Raji (cell line): ENCODE measurements around the gene CACNA1C.

Experiments used
- POLR2A ChIP-seq: IDR thresholded peaks from 2 replicates; pipeline ENCODE4 v1.6.1; 2011; ENCODE audit warnings: low read depth, low read length, control low read depth; ENCODE audit not compliant: insufficient read depth

The CACNA1C gene

GRCh38 chr12:2277492-2278155 lies 224.8 kb downstream of the CACNA1C start:
- TF ChIP-seq POLR2A, result no peak

DNA sequence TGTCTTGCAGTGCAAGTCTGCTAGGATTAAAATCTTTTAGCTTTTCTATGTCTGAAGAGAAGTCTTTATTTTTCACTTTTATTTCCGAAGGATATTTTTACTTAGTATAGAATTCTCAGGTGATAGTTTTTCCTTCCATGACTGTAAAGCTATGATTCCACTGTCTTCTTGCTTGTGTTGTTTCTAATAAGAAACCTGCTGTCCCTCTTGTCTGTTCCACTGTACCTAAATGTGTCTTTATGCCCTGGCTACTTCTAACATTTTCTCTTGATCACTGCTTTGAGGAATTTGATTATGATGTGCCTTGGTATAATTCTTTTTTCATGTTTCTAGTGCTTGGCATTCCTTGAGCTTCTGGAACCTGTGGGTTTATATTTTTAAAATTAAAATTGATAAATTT lies 228.7 kb downstream of the CACNA1C start:
- TF ChIP-seq POLR2A, result no peak

DNA sequence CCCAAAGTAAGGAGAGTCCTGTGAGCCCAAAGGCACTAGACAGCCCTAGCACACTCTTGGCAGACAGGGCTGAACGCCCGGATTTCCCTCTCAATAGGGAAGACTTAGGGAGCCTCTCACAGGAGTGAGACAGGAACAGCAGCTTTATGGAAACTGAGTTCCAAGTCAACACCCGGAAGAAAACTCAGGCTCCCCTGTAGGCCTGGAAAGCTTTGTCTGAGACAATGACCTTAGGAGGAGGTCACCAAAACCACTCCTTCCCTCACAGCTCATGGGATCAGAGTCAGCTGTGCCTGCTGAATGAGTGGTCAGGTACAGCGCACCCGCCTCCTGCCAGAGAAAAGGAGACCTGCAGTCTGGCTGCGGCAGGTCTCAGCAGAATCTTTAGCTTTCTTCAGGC lies 229.5 kb downstream of the CACNA1C start:
- no peak for TF ChIP-seq POLR2A

- no peak for TF ChIP-seq POLR2A
Measured at GRCh38 chr12:2283480-2283879, 230.7 kb downstream of the CACNA1C start.

DNA sequence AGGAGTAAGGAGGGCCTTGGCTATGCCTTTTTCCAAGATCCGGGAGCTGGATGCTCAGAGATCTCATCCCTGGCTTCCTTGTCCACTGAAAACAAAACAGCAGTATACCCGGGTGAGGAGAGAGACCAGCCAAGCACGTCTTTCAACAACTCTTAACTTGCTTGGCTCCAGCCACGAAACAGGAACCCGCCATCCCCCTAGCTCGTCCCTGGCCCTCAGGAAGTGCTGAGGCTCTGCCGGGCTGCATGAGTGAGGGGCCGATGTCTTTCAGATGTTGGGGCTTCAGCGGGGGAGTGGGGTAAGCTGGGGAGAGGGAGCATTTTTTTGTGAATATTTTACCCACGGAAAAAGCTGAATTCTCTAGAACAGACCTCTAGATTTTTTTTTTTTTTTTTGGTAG lies 231.1 kb downstream of the CACNA1C start:
- no peak for TF ChIP-seq POLR2A

- no peak for TF ChIP-seq POLR2A
Measured at GRCh38 chr12:2284321-2284813, 231.6 kb downstream of the CACNA1C start.

GRCh38 chr12:2284857-2285256 lies 232.1 kb downstream of the CACNA1C start:
- TF ChIP-seq POLR2A, result no peak

DNA sequence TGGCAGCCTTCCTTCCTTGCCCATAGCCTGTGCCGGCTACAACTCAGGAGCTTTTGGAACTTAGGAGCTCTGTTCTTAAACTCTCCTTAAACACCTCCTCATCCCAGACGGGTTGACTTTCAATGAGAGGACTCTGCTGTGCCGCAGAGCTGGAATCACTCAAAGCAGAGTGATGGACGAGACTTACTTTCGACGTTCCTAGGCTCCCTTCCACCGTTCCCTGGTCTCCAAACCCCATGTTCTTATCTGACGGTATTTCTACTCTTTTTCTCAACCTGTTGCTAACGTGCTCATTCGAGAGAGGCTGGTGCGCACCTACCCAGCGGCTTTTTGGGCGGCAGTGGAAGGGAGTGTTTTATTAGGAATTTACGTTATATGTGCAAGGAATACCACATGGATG lies 232.7 kb downstream of the CACNA1C start:
- no peak for TF ChIP-seq POLR2A

DNA sequence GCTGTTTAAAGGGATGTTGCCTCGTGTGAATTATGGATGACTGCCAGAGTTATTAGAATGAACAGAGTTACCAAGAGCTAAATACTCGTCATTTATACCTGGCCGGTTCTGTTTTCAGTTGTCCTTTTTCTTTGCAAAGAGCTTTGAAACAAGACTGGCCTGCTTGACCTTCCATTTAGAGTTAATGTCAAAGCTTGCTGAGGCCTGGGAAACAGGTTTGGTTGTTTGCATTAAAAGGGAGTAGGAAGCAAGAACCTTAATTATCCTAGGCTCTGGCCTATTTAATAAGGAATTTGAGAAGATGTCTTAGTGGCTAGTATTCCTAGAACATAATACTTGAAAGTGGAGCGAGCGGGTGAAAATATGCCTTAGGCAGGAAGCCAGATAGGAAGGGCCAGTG lies 233.3 kb downstream of the CACNA1C start:
- TF ChIP-seq POLR2A, result no peak

- no peak for TF ChIP-seq POLR2A
Measured at GRCh38 chr12:2286461-2287131, 233.8 kb downstream of the CACNA1C start.

DNA sequence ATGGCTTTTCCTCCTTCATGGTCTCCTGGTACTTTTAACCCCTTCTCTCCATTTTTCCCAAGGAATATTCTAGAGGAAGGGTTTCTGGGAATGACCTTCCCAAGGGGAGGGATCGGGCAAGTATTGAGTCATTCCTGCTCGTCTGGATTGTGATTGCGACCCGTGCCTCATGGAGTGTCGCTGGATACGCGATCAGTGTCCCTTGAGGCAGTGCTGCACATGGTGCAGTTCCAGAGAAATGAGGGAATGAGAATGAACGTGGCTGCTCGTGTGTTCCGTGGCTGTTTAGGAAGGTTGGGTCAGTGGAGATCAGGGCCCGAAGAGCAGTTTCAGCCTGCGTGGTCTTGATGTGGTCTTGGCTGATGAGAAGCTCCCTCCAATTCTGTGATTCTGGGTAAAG lies 234.4 kb downstream of the CACNA1C start:
- no peak for TF ChIP-seq POLR2A

GRCh38 chr12:2287589-2287988 lies 234.8 kb downstream of the CACNA1C start:
- TF ChIP-seq POLR2A, result no peak

DNA sequence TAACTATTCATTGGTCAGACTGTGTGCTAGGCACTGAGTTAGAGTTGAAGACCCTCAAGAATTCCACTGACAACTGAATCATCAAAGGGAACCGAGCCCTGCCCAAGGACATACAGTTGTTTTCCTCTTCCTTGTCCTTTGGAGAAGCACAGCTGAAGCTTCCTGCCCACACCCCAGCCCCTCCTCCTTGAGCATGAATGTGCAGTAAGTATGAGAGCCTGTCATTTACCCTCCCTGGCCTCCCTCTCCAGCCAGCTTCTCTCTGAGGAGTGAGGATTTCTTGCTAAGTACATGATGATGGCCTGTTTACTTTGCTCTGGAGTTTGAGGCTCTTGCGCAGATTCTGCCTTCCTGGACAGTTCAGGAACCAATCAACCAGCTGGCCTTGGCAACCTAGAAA lies 235.2 kb downstream of the CACNA1C start:
- TF ChIP-seq POLR2A, result no peak

DNA sequence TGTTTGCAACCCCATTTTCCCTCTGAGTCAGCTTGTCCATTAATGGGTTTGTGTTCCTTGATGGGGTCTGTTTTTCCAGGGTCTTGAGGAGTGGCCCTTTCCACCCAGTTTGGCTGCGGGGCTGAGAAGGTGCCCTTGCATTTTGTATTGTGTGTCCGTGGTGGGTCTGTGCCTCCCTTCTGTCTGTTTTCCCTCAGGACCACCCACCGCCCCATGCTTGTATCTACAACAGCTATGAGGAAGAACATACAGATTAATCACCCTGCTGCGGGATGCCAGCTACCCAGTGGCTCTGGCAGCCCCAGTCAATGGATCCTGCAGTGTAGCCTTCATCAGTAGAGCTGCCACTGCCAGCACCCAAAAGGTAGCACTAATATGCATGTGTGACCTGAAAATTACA lies 235.7 kb downstream of the CACNA1C start:
- no peak for TF ChIP-seq POLR2A

GRCh38 chr12:2288875-2289274 lies 236.1 kb downstream of the CACNA1C start:
- TF ChIP-seq POLR2A, result no peak

DNA sequence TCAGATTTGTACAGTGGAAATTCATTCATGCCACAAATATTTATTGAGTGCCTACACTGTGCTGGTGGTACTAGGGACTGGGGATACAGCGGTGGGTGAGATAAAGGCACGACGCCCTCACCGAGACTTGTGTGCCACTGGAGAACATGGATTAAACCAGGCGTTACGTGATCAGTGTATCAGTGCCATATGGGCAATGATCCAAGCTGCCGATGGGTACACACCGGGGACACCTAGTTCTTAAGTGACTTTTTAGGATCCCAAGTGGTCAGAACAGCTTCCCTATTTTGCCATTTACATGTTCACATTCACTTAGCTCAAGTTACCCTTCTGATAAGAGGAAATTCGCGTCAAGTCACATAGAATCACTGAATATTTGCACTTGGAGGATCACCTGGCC lies 236.7 kb downstream of the CACNA1C start:
- TF ChIP-seq POLR2A, result no peak

DNA sequence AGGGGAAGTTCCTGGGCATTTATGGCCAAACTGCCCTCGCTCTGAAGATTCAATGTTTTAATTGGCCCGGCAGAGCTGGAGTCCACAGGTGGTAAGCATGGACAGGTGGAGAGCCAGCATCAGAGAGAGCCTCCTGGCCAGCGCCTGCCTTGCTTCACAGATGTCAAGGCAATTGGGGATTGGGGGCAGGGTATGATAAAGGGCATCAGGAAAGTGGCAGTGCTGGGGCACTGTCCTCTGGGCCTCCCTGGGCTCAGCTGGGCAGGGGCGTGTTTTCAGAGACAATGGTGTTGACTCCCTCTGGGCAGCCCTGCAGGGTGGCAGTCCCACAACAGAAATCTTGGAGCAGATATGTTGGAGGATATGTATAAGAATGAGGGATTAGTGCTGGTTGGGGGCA lies 237.3 kb downstream of the CACNA1C start:
- no peak for TF ChIP-seq POLR2A
